IMR-90 (cell line): Measurements from ENCODE around the gene CDHR2. TPM values are rescaled to one million over a fixed set of nuclear protein-coding genes. Genes with fewer than 3 reads are reported as not detected.

Experiments used
- ATAC-seq: fragments of 200-7000 bp; cut with Tn5 transposase; 2 replicates; pipeline ENCODE4 v1.9.1; 2020; ENCODE audit warnings: low read depth, mild to moderate bottlenecking, moderate library complexity
- BruUV-seq: library from RNA; stranded (reverse); fragments of 400-500 nt; replicated peaks from 2 replicates; lab custom pipeline; 2021; lab: Mats Ljungman, UMichigan
- CTCF ChIA-PET: fragments of 300-600 bp; formaldehyde crosslinking; extraction: SDS; loops from one replicate; lab custom pipeline; 2021; ENCODE audit warnings: antibody characterized with exemption; lab: Yijun Ruan, JAX
- POLR2A ChIA-PET: fragments of 300-600 bp; sonication (Branson Sonifier 250); formaldehyde crosslinking; loops from one replicate; lab custom pipeline; 2022; ENCODE audit warnings: antibody characterized with exemption; ENCODE audit not compliant: unreplicated experiment; lab: Charles Lee
- DNase-seq: peaks from one replicate; pipeline ENCODE4 v3.0.0; 2013
- H2AFZ ChIP-seq: replicated peaks from 2 replicates; pipeline ENCODE3; 2013; ENCODE audit warnings: low read length, mild to moderate bottlenecking; ENCODE audit not compliant: poor library complexity
- H2AK5ac ChIP-seq: 2 replicates; pipeline ENCODE4 v1.6.1; 2013; ENCODE audit warnings: low read depth, low read length, inconsistent platforms
- H2AK9ac ChIP-seq: replicated peaks from 2 replicates; pipeline ENCODE3; 2013; ENCODE audit warnings: mild to moderate bottlenecking, low read depth, low read length, moderate library complexity; ENCODE audit not compliant: poor library complexity
- H2BK120ac ChIP-seq: 2 replicates; pipeline ENCODE4 v1.6.1; 2013; ENCODE audit warnings: low read depth, low read length, inconsistent platforms
- H2BK15ac ChIP-seq: 3 replicates; pipeline ENCODE4 v1.6.1; 2013; ENCODE audit warnings: low read depth, low read length, inconsistent platforms
- H2BK20ac ChIP-seq: 2 replicates; pipeline ENCODE4 v1.6.1; 2013; ENCODE audit warnings: low read depth, mild to moderate bottlenecking, inconsistent platforms, low read length, moderate library complexity
- H2BK5ac ChIP-seq: 2 replicates; pipeline ENCODE4 v1.6.1; 2013; ENCODE audit warnings: mild to moderate bottlenecking, low read depth, low read length, inconsistent platforms; ENCODE audit not compliant: poor library complexity, severe bottlenecking
- H3K14ac ChIP-seq: replicated peaks from 2 replicates; pipeline ENCODE4 v1.6.1; 2013; ENCODE audit warnings: low read depth, low read length, inconsistent platforms
- H3K18ac ChIP-seq: 2 replicates; pipeline ENCODE4 v1.6.1; 2013; ENCODE audit warnings: low read depth, low read length, control low read depth
- H3K23ac ChIP-seq: 2 replicates; pipeline ENCODE4 v1.6.1; 2013; ENCODE audit warnings: low read depth, low read length, inconsistent platforms
- H3K27ac ChIP-seq: 2 replicates; pipeline ENCODE4 v1.5.1; 2013; ENCODE audit warnings: mild to moderate bottlenecking, control low read depth, low read length; ENCODE audit not compliant: insufficient read depth
- H3K27me3 ChIP-seq: 2 replicates; pipeline ENCODE4 v1.6.1; 2013; ENCODE audit warnings: low read length; ENCODE audit not compliant: control insufficient read depth, insufficient read depth
- H3K36me3 ChIP-seq: 2 replicates; pipeline ENCODE4 v1.6.1; 2013; ENCODE audit warnings: low read length, mixed read lengths; ENCODE audit not compliant: control insufficient read depth, insufficient read depth
- H3K4ac ChIP-seq: 2 replicates; pipeline ENCODE4 v1.6.1; 2013; ENCODE audit warnings: low read depth, low read length, inconsistent platforms
- H3K4me1 ChIP-seq: 2 replicates; pipeline ENCODE4 v1.6.1; 2013; ENCODE audit warnings: low read length, mixed read lengths; ENCODE audit not compliant: control insufficient read depth, insufficient read depth
- H3K4me2 ChIP-seq: 2 replicates; pipeline ENCODE4 v1.6.1; 2013; ENCODE audit warnings: low read depth, mild to moderate bottlenecking, control low read depth, low read length, moderate library complexity
- H3K4me3 ChIP-seq: 2 replicates; pipeline ENCODE4 v1.5.1; 2013; ENCODE audit warnings: low read depth, mild to moderate bottlenecking, control low read depth, low read length, moderate library complexity; ENCODE audit not compliant: insufficient read depth
- H3K56ac ChIP-seq: 2 replicates; pipeline ENCODE4 v1.6.1; 2013; ENCODE audit warnings: low read length, inconsistent platforms; ENCODE audit not compliant: insufficient read depth; ENCODE audit errors: extremely low read depth
- H3K79me1 ChIP-seq, 2 experiments: 2 replicates each; pipeline ENCODE4 v1.6.1; 2013; ENCODE audit warnings: low read length in 2 of 2, inconsistent platforms in 1 of 2, low read depth in 1 of 2
- H3K9ac ChIP-seq: 2 replicates; pipeline ENCODE4 v1.6.1; 2013; ENCODE audit warnings: low read depth, low read length, control low read depth
- H3K9me1 ChIP-seq: 2 replicates; pipeline ENCODE4 v1.6.1; 2013; ENCODE audit warnings: low read length, inconsistent platforms; ENCODE audit not compliant: insufficient read depth
- H3K9me3 ChIP-seq: 2 replicates; pipeline ENCODE4 v1.6.1; 2013; ENCODE audit warnings: low read length; ENCODE audit not compliant: control insufficient read depth, insufficient read depth
- H4K20me1 ChIP-seq: 2 replicates; pipeline ENCODE4 v1.6.1; 2013; ENCODE audit warnings: low read length, inconsistent platforms; ENCODE audit not compliant: insufficient read depth
- H4K5ac ChIP-seq: 2 replicates; pipeline ENCODE4 v1.6.1; 2013; ENCODE audit warnings: mild to moderate bottlenecking, low read depth, low read length, control low read depth
- H4K8ac ChIP-seq, 2 experiments: 2 replicates each; pipeline ENCODE4 v1.6.1; 2013; ENCODE audit warnings: low read depth in 2 of 2, low read length in 2 of 2, control low read depth in 1 of 2, inconsistent platforms in 1 of 2
- H4K91ac ChIP-seq: 2 replicates; pipeline ENCODE4 v1.6.1; 2013; ENCODE audit warnings: low read depth, low read length, inconsistent platforms; ENCODE audit not compliant: insufficient read depth
- BHLHE40 ChIP-seq: fragments of 150-350 bp; IDR thresholded peaks from 2 replicates; pipeline ENCODE4 v1.6.1; 2016; ENCODE audit warnings: mild to moderate bottlenecking, low read depth, low read length
- CHD1 ChIP-seq: IDR thresholded peaks from 2 replicates; pipeline ENCODE4 v1.6.1; 2012; ENCODE audit warnings: low read depth, low read length, improper control_type of control experiment
- CTCF ChIP-seq: conservative IDR thresholded peaks from 2 replicates; pipeline ENCODE4 v1.5.1; 2012; ENCODE audit warnings: mild to moderate bottlenecking, low read depth, low read length, improper control_type of control experiment
- ELK1 ChIP-seq: fragments of 150-350 bp; IDR thresholded peaks from 2 replicates; pipeline ENCODE4 v1.6.1; 2016; ENCODE audit warnings: low read depth, mild to moderate bottlenecking, low read length, moderate library complexity, borderline replicate concordance
- FOS ChIP-seq: fragments of 150-350 bp; IDR thresholded peaks from 2 replicates; pipeline ENCODE4 v1.6.1; 2016; ENCODE audit warnings: low read depth, low read length
- MAFK ChIP-seq: IDR thresholded peaks from 2 replicates; pipeline ENCODE4 v1.6.1; 2012; ENCODE audit warnings: low read depth, low read length, improper control_type of control experiment
- MXI1 ChIP-seq: IDR thresholded peaks from 2 replicates; pipeline ENCODE4 v1.6.1; 2012; ENCODE audit warnings: low read depth, mild to moderate bottlenecking, low read length, moderate library complexity, borderline replicate concordance
- POLR2A ChIP-seq: IDR thresholded peaks from 2 replicates; pipeline ENCODE4 v1.6.1; 2012; ENCODE audit warnings: mild to moderate bottlenecking, low read depth, low read length
- RAD21 ChIP-seq: IDR thresholded peaks from 2 replicates; pipeline ENCODE4 v1.6.1; 2012; ENCODE audit warnings: low read length, improper control_type of control experiment
- RCOR1 ChIP-seq: IDR thresholded peaks from 2 replicates; pipeline ENCODE4 v1.6.1; 2012; ENCODE audit warnings: mild to moderate bottlenecking, low read length, improper control_type of control experiment; ENCODE audit not compliant: insufficient replicate concordance
- RFX5 ChIP-seq: IDR thresholded peaks from 2 replicates; pipeline ENCODE4 v1.8.0; 2012; ENCODE audit warnings: low read depth, mild to moderate bottlenecking, low read length, moderate library complexity
- SMC3 ChIP-seq: fragments of 150-350 bp; IDR thresholded peaks from 2 replicates; pipeline ENCODE4 v1.6.1; 2016; ENCODE audit warnings: low read depth, mild to moderate bottlenecking, antibody characterized with exemption, low read length, moderate library complexity
- WGBS, 2 experiments: methylation state at CpG; one replicate each; pipeline versions ENCODE4 v1.1.5 to v1.1.7; 2013; ENCODE audit warnings: missing lambda C conversion rate in 2 of 2; ENCODE audit not compliant: insufficient read length in 1 of 2; ENCODE audit errors: extremely low coverage in 2 of 2; 5-methylcytosine and 5-hydroxymethylcytosine counted together
- dilution Hi-C: fragments of 300-500 bp; cut with HindIII; formaldehyde crosslinking; loops from one replicate; pipeline ENCODE4 v1.14.3; 2018; ENCODE audit warnings: low sequenced_read_pairs; ENCODE audit not compliant: unreplicated experiment
- in situ Hi-C: fragments of 300-500 bp; cut with MboI; formaldehyde crosslinking; loops from 3 replicates; pipeline ENCODE4 v1.14.3; 2019; ENCODE audit warnings: low sequenced_read_pairs, inconsistent platforms, mixed read lengths
- intact Hi-C: fragments of 100-400 bp; cut with micrococcal nuclease; formaldehyde crosslinking; loops from 2 replicates; pipeline ENCODE4 v1.10.0; 2022
- polyA plus RNA-seq, 3 experiments: library from polyadenylated mRNA; depleted of rRNA; stranded (reverse); fragments of >200 nt; gene quantifications; 2 replicates each; pipeline ENCODE4 v1.2.3, GENCODE V29; 2012; ENCODE audit warnings: low replicate concordance in 1 of 3
- total RNA-seq: library from RNA; depleted of rRNA; stranded (reverse); fragments of >200 nt; gene quantifications from 2 replicates; pipeline ENCODE4 v1.2.3, GENCODE V29; 2012

Gene CDHR2
- total and polyA plus RNA-seq, 2 of the 4 experiments (the other 2 are of a cell fraction), result not detected

GRCh38 chr5:176625966-176626875 lies 77.1 kb downstream of the CDHR2 start (continued):
- TF ChIP-seq RCOR1, result no peak

GRCh38 chr5:176626876-176627236 lies 77.7 kb downstream of the CDHR2 start:
- no peak for DNase-seq
- ATAC-seq, result no peak
- H3K4me2 ChIP-seq, result no peak overlapping the region
- no peaks in the 10 kb centered on the region for H3K9me3 ChIP-seq
- no peak overlapping the region for H2AK9ac ChIP-seq
- H3K4me1 ChIP-seq, result peaks cover 2% of the 10 kb centered on the region; the same call in 1 of the 2 replicates
- no peak overlapping the region for H2BK20ac ChIP-seq
- intact Hi-C loops, result no loop called here
- no peaks in the 10 kb centered on the region for H3K36me3 ChIP-seq
- no CpG with 5 or more reads among the region's 7 CpGs for WGBS, 2 experiments
- no peak overlapping the region for H2BK15ac ChIP-seq
- no peaks in the 10 kb centered on the region for H3K79me1 ChIP-seq
- ChIA-PET POLR2A (no interaction called here), CTCF (no interaction called here)
- H2AK5ac ChIP-seq, result no peak overlapping the region
- no peaks in the 10 kb centered on the region; the same call in 1 of the 2 replicates for H4K20me1 ChIP-seq
- no peak overlapping the region for H3K56ac ChIP-seq
- in situ Hi-C loops, result loop anchor here (10.0 kb wide), 1 partner anchor 52 kb away; no protein-coding TSS in a partner anchor
- dilution Hi-C loops, result no loop called here
- no peak overlapping the region for H2BK5ac ChIP-seq
- no peak overlapping the region for H3K9ac ChIP-seq
- H2AFZ ChIP-seq, result no peak overlapping the region
- peaks cover 66% of the 10 kb centered on the region for H3K27me3 ChIP-seq
- no peak overlapping the region for H3K23ac ChIP-seq
- no peak overlapping the region for H3K14ac ChIP-seq
- H2BK120ac ChIP-seq, result no peak overlapping the region
- H3K4ac ChIP-seq, result no peak overlapping the region
- H4K91ac ChIP-seq, result no peak overlapping the region
- no peak overlapping the region for H4K8ac ChIP-seq
- H3K9me1 ChIP-seq, result peaks cover 3% of the 10 kb centered on the region; the same call in 1 of the 2 replicates
- no peak overlapping the region for H3K27ac ChIP-seq
- no peak overlapping the region for H3K4me3 ChIP-seq
- H4K5ac ChIP-seq, result no peak overlapping the region
- no peak overlapping the region for H3K18ac ChIP-seq
- no TSS peak for BruUV-seq
- TF ChIP-seq MAFK (no peak), CHD1 (no peak), ELK1 (no peak), RCOR1 (no peak), RFX5 (no peak), RAD21 (no peak), FOS (no peak), BHLHE40 (no peak), POLR2A (no peak), SMC3 (no peak), MXI1 (no peak), CTCF (no peak)
